SKM-1 (cell line): ENCODE results near the gene CANX.
"Not testable (repeated sequence)": the region's sequence is repeated elsewhere in the genome, so short reads cannot be mapped to it uniquely, and the experiment has no call there.

Experiments used
- DNase-seq: peaks from one replicate; lab custom pipeline; 2025; ENCODE audit not compliant: unreplicated experiment; lab: John Stamatoyannopoulos, UW

CANX gene

DNA sequence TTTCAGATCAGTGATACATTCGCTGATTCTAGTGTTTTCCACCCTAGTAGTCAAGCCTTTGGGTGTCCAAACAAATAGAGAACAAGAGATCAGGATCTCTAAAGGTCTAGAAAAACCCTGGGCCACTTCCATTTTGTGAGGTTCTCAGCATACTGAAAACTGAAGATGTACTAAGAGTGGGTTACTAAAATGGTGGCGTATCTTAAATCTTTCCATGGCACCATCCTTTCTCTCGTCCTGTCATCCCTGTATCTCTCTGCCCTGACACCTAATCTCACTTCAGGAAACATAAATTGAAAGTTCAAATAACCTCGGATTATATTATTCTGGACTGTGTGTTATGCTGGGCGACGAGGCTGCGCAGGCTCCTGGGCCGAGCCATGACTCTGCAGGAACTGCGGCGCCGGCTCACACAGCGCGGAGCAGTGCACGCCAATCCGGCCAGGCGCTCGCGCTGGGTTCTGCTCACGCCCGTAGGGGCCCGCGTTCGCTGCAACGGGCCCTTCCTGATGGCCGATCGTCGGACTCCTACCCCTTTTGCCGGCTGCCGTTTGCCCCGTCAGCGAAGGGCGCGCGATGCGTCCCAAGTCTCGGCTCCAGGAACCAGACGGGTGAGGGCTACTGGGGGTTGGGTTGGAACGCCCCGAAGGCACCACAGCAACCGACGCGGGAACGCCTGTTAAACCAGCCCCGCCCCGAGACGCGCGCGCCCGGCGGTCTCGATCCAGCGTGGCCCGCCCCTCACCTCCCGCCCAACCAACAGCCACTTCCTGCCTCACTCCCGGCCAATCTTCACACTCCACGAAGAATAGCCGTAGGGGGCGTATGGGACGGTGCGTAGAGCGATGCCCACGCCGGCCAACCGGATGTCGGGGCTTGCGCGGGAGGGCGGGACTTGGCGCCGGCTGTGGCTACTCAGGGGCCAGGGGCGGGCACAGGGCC, 503 bp upstream of the CANX start:
- DNase-seq: peak; percentile 98

DNA sequence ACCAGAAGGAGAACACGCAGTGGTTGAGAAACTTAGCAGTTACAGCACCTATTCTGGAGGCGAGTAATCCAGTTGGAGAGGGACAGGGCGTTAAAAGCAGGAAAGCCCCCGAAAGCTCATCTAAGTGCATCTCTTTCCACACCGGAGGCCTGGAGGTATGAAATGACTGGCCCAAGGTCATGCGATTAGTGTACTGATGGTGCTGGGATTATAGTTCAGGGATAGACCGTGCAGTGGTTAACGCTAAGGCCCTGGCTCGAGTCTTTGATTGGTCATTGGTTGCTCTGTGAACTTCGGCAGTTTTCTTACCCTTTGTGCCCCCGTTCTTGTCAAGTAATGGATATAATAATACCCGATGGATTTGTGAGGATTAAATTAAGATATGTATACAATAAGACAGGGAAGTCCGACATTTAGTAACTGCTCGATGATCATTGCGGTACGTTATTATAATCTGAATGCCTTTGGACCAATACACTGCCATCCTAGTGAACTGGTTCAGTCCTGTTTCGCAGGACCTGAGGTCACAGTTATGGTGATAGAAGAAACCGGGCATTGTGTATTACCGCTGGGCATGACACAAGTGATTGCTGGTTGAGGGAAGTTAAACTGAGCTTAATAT, 960 bp downstream of the CANX start:
- no peak for DNase-seq

DNA sequence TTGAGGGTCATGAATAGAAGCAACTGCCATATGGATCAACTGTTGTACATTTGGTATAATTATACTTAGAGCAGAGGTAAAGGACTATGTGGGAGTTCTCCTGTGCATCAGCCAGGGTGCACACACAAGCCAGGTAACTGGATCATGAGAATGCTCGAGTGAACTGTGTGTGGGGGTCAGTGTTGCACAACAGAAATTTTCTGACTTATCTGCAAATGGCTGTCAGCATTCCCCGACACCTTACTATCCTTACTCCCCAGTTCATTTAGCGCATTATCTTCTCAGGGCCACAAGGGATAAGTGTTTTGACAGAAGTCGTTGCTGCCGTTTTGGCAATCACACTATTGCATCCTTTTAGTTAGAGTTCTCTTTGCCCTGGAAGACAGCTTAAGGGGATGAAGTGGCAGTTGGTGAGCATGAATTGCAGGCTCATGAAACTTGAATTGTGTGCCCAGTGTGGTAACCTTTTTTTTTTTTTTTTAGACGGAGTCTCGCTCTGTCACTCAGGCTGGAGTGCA, 1.7 kb downstream of the CANX start:
- DNase-seq: no peak

DNA sequence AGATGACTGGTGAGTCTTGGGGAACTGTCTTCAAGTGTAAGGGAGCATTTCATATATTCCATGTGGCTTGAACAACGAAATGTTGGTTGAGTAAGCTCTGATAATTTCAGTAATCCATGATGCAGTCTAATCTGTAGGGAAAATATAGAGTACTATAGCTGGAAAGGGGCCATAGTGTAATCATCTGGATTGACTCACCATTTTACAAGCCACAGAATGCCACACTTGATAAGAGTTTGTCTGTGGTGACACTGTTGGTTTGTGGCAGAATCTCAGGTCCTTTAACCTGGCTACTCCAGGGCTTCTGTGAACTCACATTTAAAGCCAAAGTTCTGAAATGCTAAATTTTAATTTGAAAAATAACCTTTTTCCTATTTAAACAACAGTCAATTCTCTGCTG, 17.5 kb downstream of the CANX start:
- DNase-seq: no peak

DNA sequence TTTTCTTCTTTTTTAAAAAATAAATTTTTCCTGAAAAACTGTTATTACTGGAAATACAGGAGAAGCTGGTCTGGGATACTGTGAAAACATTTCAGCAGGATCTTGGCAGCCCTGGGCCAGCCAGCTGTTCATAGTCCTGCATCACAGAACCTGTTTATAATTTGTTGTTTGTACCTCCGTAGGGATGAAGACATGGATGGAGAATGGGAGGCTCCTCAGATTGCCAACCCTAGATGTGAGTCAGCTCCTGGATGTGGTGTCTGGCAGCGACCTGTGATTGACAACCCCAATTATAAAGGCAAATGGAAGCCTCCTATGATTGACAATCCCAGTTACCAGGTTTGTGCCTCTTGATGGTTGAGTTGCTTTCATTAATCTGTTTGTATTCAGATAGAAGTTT, 21.5 kb downstream of the CANX start:
- no peak for DNase-seq

DNA sequence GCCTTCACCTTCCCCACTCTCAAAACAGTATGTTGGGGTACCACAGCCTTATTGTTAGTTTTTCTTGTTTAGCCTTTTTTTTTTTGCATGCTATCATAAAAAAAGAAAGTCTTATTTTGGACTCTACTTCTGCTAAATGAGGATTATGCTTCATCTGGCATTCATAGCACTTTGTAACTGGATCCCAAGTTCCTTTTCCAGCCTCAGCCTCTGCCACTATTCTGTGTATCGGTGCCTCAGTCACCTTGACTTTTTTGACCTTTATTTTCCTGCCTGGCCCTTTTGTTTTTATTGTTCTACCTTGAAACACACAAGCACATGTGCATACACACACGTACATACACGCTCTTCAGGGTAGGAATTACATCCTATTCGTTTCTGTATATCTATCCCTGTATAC, 25.4 kb downstream of the CANX start:
- DNase-seq: no peak

DNA sequence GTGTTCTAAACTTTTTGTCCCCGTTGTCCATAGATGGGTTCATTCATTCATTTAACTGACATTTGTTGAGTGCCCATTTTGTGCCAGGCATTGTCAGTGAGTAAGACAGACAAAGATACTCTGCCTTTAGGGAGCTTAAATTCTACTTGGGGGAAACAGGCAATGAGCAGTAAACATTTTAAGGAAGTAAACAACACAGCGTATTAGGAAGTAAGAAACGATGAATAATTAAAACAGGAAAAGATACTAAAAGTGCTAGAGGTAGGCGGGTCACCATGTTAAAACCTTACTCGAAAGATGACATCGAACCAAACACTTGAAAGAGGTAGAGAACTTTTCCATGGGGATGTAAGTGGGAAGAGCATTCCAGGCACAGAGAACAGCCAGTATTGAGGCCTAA, 28.3 kb downstream of the CANX start:
- DNase-seq: no peak

DNA sequence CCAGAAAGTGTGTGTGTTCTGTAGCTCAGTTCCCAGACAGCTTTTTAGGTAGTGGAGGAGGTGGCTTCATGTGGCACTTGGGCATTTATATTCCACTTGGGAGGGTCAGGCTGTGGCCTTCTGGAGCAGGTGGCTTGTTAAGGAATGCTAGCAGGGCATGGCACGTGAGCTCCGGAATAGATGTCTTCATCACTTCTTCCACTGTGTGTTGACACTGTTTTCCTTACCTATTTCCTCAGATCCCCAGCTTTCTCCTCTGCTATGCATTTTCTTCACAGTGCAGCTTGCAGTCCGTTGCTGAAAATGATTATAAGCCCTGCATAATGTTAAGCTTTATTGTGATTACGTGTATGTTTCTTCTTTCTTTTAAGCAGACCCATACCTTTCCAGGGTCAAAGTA, 30.5 kb downstream of the CANX start:
- DNase-seq: no peak

DNA sequence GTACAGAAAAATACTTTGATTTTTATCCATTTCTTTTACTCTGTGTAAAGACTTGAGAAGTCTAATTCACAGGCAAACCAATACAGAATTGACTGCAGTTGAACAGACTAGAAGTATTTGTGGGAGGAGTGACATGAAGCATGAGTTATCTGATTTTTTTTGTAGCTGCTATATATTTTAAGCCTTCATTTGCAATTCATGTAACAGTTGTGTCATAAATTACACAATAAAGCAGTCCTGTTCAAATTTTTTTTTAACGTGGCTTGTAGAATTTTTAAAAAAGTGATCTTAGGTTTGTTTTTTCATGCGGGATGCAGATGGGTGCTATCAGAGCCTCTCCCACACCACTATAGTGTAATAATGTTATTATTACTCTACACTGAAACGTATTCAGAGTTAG, 31.0 kb downstream of the CANX start:
- no peak for DNase-seq

DNA sequence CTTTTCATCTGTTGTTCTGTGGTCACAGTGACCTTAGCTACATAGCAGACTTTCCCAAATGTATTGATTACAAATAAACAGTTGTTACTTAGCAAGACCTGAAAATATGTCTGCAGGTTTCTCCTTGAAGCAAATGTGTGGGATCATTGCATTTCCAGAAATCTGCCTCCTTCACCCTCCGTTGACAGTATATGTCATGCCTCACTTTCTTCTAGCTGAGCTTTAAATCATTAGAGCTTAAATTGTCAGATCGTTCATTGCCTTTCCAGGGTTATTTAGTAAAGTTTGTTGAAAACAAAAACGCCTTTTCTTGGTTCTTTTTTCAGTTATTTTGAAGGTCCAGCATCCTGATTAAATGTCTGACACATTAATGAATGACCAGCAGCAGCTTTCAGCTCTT, 31.6 kb downstream of the CANX start:
- DNase-seq: no peak

DNA sequence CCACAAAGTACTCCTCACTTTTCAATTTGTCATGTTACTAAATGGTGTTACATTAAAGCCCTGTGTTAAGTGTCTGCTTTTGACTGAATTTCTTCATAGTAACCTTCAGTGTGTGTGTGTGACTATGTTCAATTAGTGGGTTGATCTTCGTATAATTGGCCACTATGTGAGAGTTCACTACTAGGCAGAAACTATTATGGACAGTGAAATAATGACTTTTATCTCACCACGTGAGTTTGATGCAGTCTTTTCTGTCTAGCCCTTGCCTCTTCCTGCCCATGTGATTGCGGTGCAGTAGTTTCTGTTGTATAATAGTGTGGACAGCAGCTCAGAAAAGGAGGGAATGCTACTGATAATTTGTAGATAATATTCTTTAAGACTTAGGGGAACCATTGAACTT, 32.1 kb downstream of the CANX start:
- DNase-seq: no peak

DNA sequence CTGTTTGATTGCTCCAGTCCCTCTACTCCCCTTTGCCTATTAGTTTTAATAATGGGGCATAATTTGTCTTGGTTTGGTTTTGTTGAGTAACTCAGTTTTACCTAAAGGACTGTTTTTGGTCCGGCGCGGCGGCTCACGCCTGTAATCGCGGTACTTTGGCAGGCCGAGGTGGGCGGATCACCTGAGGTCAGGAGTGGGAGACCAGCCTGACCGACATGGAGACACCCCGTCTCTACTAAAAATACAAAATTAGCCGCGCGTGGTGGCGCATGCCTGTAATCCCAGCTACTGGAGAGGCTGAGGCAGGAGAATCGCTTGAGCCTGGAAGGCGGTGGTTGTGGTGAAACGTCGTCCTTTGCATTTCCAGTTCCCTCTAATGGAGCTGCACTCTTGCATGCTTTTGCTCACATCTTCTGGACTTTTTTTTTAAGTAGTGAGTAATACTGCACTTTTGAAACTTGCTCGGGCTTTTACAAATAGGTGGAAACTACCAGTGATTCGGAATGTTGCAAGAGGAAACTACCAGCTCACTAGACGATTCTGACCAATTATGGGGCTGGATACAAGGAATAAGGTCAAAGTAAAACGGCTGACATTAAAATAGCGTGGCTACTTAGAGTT, 33.1 kb downstream of the CANX start:
- DNase-seq: peak; percentile 65

DNA sequence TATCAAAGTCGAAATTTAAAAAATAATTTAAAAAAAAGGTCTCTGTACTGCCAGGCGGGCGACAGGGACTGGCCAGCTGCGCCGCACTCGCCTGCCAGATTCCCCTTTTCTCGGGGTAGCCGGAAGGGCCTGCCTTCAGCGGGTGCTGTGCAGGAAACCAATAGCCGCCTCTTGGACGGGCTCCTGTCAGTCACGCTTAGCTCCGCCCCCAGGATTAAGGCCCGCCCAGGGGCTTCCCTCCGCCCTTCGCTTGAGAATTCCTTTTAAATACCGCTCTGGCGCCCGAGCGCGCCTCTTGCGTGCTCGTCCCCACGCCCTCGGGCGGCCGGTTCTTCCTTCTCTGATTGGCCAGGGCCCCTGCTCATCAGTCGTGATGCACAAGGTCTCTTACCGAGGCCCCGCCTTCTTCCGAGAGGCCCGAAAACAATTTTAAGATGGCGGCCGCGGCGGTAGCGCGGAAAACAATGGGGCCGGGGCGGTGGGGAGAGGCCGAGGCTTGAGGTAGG, 33.7 kb downstream of the CANX start, which contains the start of gene MAML1:
Gene MAML1, plus strand, starts transcription at position 411 of the 506 bp plus-strand sequence. CDS start 291 bp downstream, outside the sequence.
- DNase-seq: peak; percentile 99

DNA sequence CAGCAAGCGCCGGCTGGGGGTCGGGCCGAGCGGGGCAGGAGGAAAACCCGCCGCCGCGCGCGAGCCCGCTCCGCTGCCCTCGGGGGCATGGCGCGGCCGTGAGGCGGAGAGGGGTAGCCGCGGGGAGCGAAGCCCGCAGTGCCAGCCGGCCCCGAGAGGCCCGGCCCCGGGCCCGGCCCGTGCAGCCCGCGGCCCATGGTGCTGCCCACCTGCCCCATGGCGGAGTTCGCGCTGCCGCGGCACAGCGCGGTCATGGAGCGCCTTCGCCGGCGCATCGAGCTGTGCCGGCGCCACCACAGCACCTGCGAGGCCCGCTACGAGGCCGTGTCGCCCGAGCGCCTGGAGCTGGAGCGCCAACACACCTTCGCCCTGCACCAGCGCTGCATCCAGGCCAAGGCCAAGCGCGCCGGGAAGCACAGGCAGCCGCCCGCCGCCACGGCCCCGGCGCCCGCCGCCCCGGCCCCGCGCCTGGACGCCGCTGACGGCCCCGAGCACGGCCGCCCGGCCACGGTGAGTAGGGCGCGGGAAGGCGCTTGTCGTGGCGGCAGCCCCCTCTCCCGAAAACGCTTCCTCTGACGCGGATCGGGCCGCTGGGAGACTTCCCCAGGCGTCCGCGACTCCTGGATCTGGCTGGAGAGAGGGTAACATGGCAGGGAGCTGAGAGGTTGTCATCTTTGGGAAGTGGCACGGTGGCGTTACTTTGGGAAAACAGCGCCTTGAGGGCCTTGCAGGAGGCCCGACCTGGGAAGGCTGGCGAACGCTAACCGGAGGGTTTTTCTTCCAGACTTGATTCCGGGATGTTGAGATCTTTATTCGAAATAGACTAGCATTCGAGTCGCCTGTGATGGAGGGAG, 34.4 kb downstream of the CANX start:
- DNase-seq: no peak

DNA sequence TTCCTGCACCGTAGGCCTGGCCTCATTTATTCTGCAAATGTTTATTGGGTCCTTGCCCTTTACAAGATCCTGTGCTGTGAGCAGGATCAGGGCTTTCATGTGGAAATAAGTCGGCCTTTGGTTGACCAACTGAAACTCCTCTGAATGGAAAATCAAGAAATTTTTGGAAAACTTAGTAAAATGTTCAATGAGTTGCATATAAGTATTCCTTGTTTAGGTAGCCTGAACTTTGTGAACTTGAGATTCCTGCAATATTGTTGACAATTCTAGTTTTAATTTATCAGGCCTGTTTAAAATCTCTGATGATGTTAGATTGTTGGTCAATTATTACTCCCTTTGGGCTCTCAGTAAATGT, 35.0 kb downstream of the CANX start:
- DNase-seq: no peak

DNA sequence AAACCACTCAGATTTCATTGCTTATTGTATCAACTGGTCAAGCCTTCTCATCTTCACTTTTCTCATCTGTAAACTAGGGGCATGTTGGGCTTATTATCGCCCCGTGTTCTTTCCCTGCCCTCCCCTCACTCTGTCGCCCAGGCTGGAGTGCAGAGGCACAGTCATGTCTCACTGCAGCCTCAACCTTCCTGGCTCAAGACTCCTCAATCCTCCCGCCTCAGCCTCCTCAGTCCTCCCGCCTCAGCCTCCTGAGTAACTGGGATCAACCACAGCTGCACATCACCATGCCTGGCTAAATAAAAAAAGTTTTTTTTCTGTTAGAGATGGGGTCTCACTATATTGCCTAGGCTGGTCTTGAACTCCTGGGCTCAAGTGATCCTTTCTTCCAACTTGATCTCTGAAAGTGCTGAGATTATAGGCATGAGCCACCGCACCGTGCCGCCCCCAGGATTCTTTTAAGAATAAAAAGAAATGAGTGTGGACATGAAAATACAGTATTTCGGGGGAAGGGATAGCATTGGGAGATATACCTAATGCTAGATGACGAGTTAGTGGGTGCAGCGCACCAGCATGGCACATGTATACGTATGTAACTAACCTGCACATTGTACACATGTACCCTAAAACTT, 35.9 kb downstream of the CANX start:
- no peak for DNase-seq

DNA sequence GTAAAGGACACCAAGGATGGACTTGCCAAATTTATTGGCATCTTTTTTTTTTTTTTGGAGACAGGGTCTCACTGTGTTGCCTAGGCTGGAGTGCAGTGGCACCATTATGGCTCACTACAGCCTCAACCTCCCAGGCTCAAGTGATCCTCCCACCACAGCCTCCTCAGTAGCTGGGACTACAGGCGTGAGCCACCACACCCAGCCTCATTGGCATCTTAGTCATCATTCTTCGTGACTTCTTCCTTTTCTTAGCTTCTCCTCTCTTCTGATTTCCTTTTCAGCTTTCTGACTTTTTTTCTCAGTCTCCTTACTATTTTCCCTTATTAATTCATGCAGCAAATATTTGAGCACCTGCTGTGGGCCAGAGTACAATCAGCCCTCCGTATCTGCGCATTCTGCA, 40.0 kb downstream of the CANX start:
- no peak for DNase-seq

DNA sequence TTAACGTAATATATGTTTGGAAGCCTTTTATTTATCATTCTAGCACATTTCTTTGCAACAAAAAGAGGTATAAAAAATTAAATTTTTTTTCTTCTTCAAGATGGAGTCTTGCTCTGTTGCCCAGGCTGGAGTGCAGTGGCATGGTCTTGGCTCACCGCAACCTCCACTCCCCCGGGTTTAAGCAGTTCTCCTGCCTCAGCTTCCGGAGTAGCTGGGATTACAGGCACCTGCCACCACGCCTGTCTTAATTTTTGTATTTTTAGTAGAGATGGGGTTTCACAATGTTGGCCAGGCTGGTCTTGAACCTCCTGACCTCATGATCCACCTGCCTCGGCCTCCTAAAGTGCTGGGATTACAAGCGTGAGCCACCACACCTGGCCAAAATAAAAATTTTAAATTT, 45.3 kb downstream of the CANX start:
- not testable (repeated sequence) for DNase-seq

DNA sequence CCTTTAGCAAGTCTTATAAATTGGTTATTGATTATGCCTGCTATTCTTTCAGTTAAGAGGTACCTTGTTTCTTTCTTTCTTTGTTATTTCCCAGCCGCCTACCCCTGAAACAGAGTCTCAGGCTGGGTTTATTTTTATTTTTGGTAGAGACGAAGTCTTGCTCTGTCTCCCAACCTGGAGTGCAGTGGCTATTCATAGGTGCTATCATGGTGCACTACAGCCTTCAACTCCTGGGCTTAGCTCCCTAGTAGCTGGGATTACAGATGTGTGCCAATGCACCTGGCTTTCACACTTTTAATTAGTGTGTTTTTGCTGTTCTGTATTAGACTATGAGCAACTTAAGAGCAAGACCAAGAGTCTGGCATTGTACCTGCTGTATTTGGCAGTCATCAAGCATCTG, 48.1 kb downstream of the CANX start:
- DNase-seq: no peak

DNA sequence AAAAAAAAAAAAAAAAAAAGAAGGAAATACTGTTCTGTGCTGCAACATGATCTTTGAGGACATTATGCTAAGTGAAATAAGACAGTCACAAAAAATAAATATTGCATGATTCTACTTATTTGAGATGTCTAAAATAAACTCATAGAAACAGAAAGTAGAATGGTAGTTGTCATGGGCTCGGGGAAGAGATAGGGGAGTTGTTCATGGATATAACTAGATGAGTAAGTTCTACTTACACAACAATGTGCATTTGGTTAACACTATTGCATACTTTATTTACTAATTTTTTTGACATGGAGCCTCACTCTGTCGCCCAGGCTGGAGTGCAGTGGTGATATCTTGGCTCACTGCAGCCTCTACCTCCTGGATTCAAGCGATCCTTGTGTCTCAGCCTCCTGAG, 49.0 kb downstream of the CANX start:
- no peak for DNase-seq
